Measurements from ENCODE around the gene AKAP12. TPM values are rescaled to one million over a fixed set of nuclear protein-coding genes. Genes with fewer than 3 reads are reported as not detected.

The AKAP12 gene
- total and polyA plus RNA-seq, 4 donors = 9.4 to 110 (median 24.6) TPM

DNA sequence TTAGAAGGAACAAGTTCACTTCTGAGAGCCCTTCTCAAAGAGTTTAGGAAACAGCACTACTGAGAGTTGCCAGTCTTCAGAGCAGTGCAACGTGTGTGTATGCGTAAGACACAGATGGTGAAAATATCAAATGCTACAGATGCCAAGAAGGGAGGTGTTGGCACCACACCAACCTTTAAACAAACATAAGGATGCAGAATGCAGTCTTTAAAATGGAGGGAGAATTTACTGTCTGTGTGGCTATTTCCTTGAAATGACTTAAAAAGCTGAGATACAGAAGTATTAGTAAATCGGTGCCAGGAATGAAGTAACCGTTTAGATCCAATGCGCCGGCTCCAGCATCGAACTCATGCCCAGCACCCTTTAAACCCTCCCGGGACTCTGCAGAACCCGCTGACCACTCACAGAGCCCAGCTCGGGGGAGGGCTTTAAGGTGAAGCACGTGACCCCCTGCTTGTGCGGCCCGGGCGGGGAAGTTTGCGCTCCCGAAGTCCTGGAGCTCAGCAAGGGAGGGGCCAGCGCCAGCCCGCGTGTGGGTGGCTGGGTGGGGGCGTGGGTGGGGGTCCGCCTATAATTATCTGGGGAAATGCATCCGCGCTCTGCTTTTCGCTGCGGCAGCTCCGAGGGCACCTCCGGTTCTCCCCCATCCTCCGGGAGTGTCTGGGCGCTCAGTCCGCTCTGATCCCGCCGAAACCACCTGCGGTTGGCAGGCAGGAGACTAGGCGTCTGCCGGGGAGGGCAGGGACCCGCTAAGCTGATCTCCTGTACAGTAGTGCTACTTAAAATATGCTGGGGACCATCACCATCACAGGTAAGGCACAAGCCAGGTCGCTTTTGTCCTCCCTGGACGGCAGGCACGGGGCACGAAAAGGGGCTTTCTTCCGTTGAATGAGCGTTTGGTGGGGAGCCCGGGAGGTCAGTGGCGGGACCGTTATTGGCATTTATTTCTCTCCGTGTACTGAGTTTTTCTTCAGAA, 85.6 kb downstream of the AKAP12 start:
- WGBS, 2 donors = 1 to 3% methylated on average over 45 to 46 of the region's 46 CpGs
- ATAC-seq (ENCODE audit: insufficient read depth, low FRiP score) (peak; percentile 49), DNase-seq (peak; percentile 87 to 91 (median 89))
- TF ChIP-seq, protein P1, sequence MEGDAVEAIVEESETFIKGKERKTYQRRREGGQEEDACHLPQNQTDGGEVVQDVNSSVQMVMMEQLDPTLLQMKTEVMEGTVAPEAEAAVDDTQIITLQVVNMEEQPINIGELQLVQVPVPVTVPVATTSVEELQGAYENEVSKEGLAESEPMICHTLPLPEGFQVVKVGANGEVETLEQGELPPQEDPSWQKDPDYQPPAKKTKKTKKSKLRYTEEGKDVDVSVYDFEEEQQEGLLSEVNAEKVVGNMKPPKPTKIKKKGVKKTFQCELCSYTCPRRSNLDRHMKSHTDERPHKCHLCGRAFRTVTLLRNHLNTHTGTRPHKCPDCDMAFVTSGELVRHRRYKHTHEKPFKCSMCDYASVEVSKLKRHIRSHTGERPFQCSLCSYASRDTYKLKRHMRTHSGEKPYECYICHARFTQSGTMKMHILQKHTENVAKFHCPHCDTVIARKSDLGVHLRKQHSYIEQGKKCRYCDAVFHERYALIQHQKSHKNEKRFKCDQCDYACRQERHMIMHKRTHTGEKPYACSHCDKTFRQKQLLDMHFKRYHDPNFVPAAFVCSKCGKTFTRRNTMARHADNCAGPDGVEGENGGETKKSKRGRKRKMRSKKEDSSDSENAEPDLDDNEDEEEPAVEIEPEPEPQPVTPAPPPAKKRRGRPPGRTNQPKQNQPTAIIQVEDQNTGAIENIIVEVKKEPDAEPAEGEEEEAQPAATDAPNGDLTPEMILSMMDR (IDR thresholded peaks at IDR 0.05; ENCODE audit: control extremely low read depth, extremely low read depth) = no peak
- Histone ChIP-seq H3K4me1 (ENCODE audit: control insufficient read depth in 5 of 5, insufficient read depth in 5 of 5, low read length in 5 of 5) (peaks cover 0 to 35% (median 9%) of the 10 kb centered on the region in 5 donors), H3K4me3 (peak overlapping the region; percentile 46), H3K9me3 (ENCODE audit: control insufficient read depth in 4 of 4, insufficient read depth in 3 of 4, low read length in 3 of 4) (no peaks in the 10 kb centered on the region), H3K36me3 (ENCODE audit: control insufficient read depth in 4 of 4, insufficient read depth in 4 of 4, low read length in 4 of 4) (no peaks in the 10 kb centered on the region), H3K27me3 (ENCODE audit: control insufficient read depth in 3 of 3, insufficient read depth in 3 of 3, low read length in 2 of 3) (no peaks in the 10 kb centered on the region), H3K9ac (ENCODE audit: insufficient read depth in 1 of 2, low read length in 2 of 2) (peak overlapping the region; percentile 42 to 97), H3K27ac (ENCODE audit: low read depth in 1 of 2, low read length in 1 of 2) (peak overlapping the region; percentile 22 to 30)

DNA sequence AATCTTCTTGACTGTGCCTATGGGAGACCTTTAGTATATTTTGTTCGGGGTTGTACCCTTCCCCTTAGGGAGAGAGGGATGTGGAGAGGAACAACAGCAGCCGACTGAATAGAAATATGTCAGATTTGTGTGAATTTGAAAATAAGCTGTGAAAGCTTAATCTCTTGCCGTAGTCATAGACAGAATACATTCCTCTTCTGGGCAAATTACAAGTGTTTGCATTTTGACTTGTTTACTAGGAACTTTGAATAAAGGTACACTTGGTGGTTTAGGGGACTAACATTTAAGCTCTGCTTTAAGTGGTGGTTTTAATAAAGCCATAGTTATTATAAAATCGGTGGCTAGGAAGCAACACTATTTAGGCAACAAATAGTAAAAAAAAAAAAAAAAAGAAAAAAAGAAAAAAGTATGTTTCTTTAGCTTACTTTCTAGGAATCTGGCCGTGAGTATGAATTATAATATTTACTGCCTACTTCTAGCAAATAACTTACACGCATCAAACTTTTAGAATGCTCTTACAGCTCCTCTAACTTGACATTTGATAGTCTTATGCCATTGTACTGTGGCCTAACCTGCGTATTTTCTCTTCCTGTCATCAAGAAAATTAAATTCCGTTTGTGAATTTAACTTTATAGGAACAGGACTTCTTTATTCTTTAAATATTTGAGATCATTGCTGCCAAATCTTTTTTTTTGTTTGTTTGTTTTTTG, 86.5 kb downstream of the AKAP12 start:
- H3K27me3 ChIP-seq (ENCODE audit: control insufficient read depth in 3 of 3, insufficient read depth in 3 of 3, low read length in 2 of 3) = no peaks in the 10 kb centered on the region
- H3K4me1 ChIP-seq (ENCODE audit: control insufficient read depth in 5 of 5, insufficient read depth in 5 of 5, low read length in 5 of 5) = peaks cover 0 to 43% (median 9%) of the 10 kb centered on the region in 5 donors
- peak overlapping the region; percentile 42 to 97 for H3K9ac ChIP-seq (ENCODE audit: insufficient read depth in 1 of 2, low read length in 2 of 2)
- no peak for ATAC-seq (ENCODE audit: insufficient read depth, low FRiP score)
- DNase-seq = peak in 2 of 3 donors; percentile 44 to 73
- 43 to 62% methylated on average over 8 of the region's 8 CpGs for WGBS, 2 donors
- peak overlapping the region; percentile 22 to 30 for H3K27ac ChIP-seq (ENCODE audit: low read depth in 1 of 2, low read length in 1 of 2)
- no peak overlapping the region for H3K4me3 ChIP-seq
- TF ChIP-seq, protein P1 (IDR thresholded peaks at IDR 0.05; ENCODE audit: control extremely low read depth, extremely low read depth) = no peak
- H3K9me3 ChIP-seq (ENCODE audit: control insufficient read depth in 4 of 4, insufficient read depth in 3 of 4, low read length in 3 of 4) = no peaks in the 10 kb centered on the region
- no peaks in the 10 kb centered on the region for H3K36me3 ChIP-seq (ENCODE audit: control insufficient read depth in 4 of 4, insufficient read depth in 4 of 4, low read length in 4 of 4)

GRCh38 chr6:151327101-151327500, 87.3 kb downstream of the AKAP12 start:
- Histone ChIP-seq H3K27ac (ENCODE audit: low read depth in 1 of 2, low read length in 1 of 2) (no peak overlapping the region), H3K36me3 (ENCODE audit: control insufficient read depth in 4 of 4, insufficient read depth in 4 of 4, low read length in 4 of 4) (peaks cover 0 to under 1% (median 0%) of the 10 kb centered on the region in 4 donors), H3K9me3 (ENCODE audit: control insufficient read depth in 4 of 4, insufficient read depth in 3 of 4, low read length in 3 of 4) (no peaks in the 10 kb centered on the region), H3K4me1 (ENCODE audit: control insufficient read depth in 5 of 5, insufficient read depth in 5 of 5, low read length in 5 of 5) (peaks cover 0 to 43% (median 9%) of the 10 kb centered on the region in 5 donors), H3K4me3 (no peak overlapping the region), H3K9ac (ENCODE audit: insufficient read depth in 1 of 2, low read length in 2 of 2) (peak overlapping the region in 1 of 2 donors; percentile 43), H3K27me3 (ENCODE audit: control insufficient read depth in 3 of 3, insufficient read depth in 3 of 3, low read length in 2 of 3) (no peaks in the 10 kb centered on the region)
- WGBS, 2 donors = 64 to 77% methylated on average over 4 of the region's 4 CpGs
- no peak for ATAC-seq (ENCODE audit: insufficient read depth, low FRiP score)
- peak in 2 of 3 donors; percentile 81 to 86 for DNase-seq
- TF ChIP-seq, protein P1 (IDR thresholded peaks at IDR 0.05; ENCODE audit: control extremely low read depth, extremely low read depth) = no peak

All from lung (tissue), 12 donors.